Left lobe of liver (tissue), 2 donors: Measurements from ENCODE around the gene FMN1. TPM values are rescaled to one million over a fixed set of nuclear protein-coding genes. Genes with fewer than 3 reads are reported as not detected.

ENCODE experiments used
- ATAC-seq: fragments of 200-7000 bp; cut with Tn5 transposase; one replicate; pipeline ENCODE4 v1.9.1; 2020; ENCODE audit warnings: mild to moderate bottlenecking, moderate library complexity
- DNase-seq: peaks from one replicate; pipeline ENCODE4 v3.0.0-alpha.2; 2020; ENCODE audit warnings: low spot score
- total RNA-seq: library from RNA; stranded (reverse); gene quantifications from one replicate; pipeline ENCODE4 v1.2.1, GENCODE V29; 2021
- donor health status: DM: no; HTN: no; CAD: no; lungs with moderate emphysema.
- donor health status: DM: no; HTN: yes; CAD: no.

FMN1 gene
- total RNA-seq, 1 donor from 2014 or later: 1.2 TPM

DNA sequence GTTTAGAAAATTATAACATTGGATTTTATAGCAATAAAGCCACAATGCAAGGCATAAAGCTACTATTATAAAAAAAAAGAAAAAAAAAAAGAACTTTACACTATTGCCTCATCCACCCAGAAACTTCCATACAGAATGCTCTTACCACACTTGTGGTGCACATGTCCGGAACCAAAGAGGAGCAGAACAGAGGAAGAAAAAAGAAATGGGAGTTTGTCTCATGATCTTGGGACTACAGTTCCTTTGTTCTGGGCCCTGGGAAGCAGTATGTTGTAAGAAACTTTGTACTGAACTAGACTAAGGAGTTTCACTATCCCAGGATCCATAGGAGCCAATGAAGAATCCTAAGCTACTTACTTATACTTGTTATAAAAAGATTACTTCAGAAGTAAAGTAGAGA lies 36.1 kb downstream of the FMN1 start:
- no peak for DNase-seq

DNA sequence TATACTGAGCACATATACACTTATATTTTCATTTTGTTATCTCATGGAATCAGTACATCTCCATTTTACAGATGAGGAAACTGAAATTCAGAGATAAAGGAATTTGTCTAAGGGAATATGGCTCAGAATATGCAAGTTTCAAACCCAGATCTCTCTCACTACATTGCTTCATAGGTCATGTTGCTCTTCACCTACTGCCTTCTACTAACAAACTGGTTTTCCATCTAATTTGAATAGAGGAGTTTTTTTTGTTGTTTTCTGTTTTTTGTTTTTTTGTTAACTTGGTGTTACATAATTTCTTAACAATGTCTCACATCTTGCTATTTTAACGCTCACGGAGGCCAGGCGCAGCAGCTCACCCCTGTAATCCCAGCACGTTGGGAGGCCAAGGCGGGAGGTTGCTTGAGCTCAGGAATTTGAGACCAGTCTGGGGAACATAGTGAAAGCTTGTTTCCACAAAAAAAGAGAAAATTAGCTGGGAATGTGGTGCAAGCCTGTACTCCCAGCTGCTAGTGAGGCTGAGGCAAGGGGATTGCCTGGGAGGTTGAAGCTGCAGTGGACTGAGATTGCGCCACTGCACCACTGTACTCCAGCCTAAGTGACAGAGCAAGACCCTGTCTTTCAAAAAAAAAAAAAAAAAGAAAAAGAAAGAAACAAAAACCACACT lies 37.0 kb downstream of the FMN1 start:
- ATAC-seq (no peak), DNase-seq (no peak)

More for the DNA sequence above, 36.1 kb downstream of the FMN1 start:
- no peak for ATAC-seq

DNA sequence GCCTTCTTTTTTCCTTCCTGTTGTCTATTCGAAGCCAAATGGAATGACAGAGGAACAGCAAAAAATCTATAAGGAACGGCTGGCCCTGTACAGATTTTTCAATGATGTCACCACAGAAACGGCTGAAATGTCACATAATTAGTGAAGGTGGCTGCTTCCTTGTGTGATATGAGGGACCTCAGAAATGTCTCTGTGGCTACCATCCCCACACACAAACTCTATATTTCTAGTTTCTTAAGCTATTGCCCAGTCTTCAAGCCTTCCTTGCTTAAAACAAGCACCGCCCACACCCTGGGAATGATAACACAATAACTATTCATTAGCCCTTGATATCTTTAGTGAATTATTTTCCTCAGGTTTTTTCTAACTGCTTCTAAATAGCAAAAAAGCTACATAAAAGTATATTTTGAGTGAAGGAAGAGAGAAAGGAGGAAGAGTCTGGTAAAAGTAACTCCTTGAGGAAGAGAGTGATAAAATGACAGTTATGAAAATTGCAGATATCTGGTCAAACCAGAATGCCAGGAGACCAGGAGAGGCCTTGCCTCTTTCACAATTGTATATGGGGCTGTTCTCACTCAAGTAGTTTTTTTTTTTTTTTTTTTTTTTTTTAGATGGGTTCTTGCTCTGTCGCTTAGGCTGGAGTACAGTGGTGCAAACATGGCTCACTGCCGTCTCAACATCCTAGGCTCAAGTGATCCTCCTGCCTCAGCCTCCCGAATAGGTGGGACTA lies 38.7 kb downstream of the FMN1 start:
- no peak for DNase-seq
- ATAC-seq: no peak

DNA sequence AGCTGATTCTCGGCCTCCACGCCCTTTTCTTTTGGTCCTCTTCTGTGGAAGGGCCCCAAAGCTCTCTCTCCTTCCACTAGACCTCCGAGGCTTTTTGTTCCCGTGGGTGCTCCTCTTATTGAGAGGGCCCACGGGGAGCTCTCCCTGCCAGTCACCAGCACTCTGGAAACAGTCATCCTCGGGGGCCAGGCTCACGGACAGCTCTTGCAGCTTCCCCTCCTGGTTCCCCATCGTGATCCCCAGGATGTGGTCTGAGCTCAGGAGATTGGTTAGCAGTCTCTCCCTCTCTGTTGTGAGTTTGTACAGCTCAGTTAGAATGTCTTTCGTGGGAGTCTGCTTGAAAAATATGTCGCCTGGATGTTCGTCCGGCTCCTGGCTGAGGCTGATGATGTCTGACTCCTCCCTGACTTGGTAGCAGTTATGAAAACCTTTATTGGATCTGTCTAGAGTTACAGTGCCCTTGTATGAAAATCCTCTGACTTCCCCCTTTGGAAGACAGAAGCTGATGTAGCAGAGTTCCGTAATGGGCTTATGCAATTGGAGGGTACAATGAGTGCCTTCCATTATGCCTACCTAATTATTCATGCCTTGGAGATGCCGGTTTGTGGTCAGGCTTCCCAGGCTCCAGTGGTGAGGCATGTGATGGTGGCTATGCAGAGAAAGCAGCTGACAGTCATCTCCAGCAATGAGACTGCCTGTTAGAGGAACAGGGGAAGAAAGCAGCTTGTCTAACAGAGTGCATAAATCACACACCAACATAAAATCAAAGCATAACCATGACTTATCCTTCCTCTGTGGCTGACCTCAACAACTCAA lies 40.0 kb downstream of the FMN1 start:
- no peak for DNase-seq
- ATAC-seq: peak; percentile 55

- no peak for DNase-seq
- no peak for ATAC-seq
Measured at GRCh38 chr15:33153548-33153947, 41.0 kb downstream of the FMN1 start.

- peak; percentile 27 for ATAC-seq
- DNase-seq: no peak
Measured at GRCh38 chr15:33152502-33153109, 41.9 kb downstream of the FMN1 start.

GRCh38 chr15:33150971-33151370 lies 43.5 kb downstream of the FMN1 start:
- ATAC-seq: no peak

DNA sequence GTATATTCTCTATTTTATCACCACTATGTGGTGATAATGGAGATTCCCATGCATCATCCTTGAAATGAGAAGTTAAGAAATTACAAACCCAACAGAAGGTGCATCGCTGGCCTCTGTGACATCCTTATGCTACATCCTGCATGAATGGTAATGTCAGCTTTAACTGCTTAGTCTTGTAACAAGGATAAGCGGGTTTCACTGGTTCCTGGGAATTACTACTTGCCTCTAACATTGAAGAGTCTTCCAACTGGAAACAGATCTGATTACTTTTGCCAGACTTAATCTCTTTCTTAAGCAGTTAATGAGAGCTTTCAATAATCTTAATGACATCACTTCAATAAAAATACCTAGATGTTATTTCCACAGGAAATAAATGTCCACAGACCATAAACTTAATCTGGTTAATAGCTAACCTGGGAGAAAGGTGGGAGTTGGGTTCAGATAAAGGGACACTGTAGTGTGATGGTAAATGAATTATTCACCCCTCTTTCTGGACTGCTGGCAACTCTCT lies 44.0 kb downstream of the FMN1 start:
- ATAC-seq (no peak), DNase-seq (no peak)

More at GRCh38 chr15:33150971-33151370, 43.5 kb downstream of the FMN1 start:
- DNase-seq: no peak

DNA sequence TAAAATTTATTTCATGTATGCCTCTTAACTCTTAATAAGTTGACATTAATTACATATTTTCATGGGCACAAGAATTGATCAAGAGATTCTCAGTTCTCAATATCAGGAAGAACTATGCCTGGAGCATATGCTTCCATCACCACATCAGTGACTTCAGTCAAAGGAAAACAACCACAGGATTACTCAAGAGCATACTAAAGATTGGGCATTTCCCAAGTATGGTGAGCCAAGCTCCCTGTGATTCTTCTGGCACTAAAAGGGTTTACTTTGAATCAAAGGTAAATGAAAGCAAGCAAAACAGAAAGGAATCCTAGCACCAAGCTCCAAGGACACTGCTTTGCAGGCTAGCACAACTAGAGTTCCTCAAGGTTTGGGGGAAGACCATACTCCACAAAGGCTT lies 44.6 kb downstream of the FMN1 start:
- DNase-seq: no peak
- ATAC-seq: no peak

DNA sequence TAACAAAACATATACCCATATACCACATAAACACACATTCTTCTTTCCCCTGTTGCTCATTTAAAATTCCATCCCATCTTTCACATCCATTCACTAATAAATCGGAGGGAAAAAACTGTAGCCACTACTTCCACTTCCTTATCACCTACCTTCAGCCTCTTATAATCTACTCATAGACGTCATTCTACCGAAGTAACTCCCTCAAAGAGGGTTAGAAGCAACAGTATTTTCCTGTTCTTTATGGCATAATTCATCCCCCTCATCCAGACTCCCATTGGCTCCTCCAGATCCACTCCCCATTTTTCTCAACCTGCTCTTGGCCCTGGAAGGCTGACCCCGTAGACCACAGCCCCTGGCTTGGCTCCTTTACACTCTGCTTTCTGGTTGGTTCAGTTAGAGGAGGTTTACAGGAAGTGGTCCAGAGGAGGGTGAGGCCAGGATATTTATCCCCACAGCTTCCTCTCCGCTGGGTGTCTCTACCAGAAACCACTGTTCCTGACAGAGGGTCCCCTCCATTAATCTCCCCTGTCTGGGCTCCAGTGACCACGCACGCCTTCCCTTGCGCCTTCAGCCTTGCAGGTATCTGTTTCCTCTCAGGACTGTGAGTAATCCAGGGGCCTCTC lies 46.3 kb downstream of the FMN1 start:
- ATAC-seq (no peak), DNase-seq (no peak)

GRCh38 chr15:33146051-33146450 lies 48.5 kb downstream of the FMN1 start:
- DNase-seq (no peak), ATAC-seq (no peak)

- no peak for DNase-seq
- ATAC-seq: no peak
Measured at GRCh38 chr15:33145447-33145846, 49.1 kb downstream of the FMN1 start.

GRCh38 chr15:33142708-33143107 lies 51.8 kb downstream of the FMN1 start:
- DNase-seq: no peak
- ATAC-seq: peak; percentile 73

GRCh38 chr15:33138000-33138399 lies 56.5 kb downstream of the FMN1 start:
- no peak for ATAC-seq
- no peak for DNase-seq

GRCh38 chr15:33137101-33137500 lies 57.4 kb downstream of the FMN1 start:
- DNase-seq (no peak), ATAC-seq (no peak)

DNA sequence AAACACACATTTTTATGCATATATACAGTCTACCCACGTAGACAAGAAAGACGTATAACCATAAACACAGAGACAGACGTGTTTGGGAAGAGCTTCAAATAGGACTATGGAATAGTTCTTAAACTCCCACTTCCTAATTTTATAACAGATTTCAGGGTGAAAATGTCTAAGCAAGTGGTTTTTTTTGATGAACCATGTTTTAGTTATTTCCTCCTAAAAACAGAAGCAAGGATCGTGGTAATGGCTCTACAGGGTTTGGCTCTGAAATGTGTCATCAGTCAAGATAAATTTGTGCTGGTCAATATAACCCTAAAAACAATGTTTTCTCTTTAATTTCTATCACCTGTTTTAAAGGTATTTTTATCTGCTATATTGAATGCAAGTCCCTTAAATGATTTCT lies 58.2 kb downstream of the FMN1 start:
- ATAC-seq: no peak

GRCh38 chr15:33135355-33135781 lies 59.1 kb downstream of the FMN1 start:
- ATAC-seq (no peak), DNase-seq (no peak)

More for the DNA sequence above, 58.2 kb downstream of the FMN1 start:
- no peak for DNase-seq

DNA sequence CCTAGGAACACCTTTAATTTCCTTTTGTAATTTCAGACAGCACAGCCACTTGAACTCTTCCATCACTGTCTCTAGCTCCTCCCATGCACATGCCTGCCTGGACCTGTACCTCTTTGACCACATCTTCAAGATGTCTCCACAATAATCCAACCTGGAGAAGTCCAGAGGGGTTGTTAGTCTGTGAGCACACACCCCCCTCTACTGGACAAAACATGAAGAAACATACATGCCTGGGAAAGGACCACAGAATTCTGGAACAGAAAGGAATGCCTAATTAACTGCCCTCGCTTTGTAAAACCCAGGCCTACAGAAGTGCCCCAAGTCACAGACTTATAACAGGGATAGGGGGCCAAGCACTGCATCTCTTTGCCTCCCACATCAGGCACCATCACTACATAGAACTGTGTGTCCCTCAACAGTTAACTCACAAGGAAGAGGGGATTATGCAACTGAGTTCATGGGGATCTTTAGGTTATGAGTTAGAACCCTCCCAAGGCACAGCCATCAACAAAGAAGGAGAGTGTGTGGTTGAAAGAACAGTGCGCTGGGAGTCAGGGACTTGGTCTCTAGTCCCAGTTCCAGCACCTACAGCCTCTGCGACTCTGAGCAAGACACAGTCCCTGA lies 61.7 kb downstream of the FMN1 start:
- ATAC-seq (peak; percentile 66), DNase-seq (no peak)

DNA sequence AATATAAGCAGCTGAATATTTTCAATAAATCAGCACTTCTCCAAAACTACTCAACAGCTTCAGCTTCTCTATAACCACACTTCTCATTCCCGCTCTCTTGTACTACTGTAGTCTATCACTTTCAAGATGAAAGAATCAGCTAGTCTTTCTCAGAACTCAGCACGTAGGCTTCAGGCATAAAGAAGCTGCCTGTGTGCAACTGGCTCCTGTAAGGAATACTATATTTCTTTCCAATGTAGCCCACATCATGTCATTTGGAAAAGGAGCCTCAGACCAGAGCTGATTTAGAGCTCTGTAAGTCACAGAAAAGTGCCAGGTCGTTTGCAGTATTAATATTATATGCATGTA lies 62.3 kb downstream of the FMN1 start:
- ATAC-seq (no peak), DNase-seq (no peak)

GRCh38 chr15:33131552-33132232 lies 62.8 kb downstream of the FMN1 start:
- ATAC-seq (no peak), DNase-seq (no peak)
